CD4-positive, alpha-beta T cell treated with Interleukin-17A for 1 hour (primary cell): ENCODE measurements around the gene ADORA3.

ENCODE experiments used
- DNase-seq: peaks from one replicate; pipeline ENCODE4 v3.0.0-alpha.2; 2020

The ADORA3 gene

DNA sequence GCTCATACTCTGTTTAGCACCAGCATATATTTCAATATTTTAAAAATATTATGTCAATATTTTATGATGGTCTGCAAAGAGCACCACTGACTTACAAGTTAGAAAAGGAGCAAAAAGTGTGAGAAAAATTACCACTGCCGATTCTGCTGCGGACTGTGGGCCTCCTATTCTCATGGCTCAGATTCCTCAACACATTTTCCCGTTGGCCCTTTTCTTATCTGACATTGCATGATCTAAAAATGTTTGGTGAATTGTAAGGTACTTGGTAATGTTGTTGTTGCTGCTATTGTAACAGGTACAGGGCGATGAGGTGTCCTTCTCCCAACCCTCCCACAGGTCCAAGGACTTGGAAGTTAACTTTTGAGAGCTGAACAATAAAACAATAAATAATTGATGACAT lies 28.9 kb downstream of the ADORA3 start:
- DNase-seq: no peak

GRCh38 chr1:111474106-111474505 lies 29.3 kb downstream of the ADORA3 start:
- no peak for DNase-seq

DNA sequence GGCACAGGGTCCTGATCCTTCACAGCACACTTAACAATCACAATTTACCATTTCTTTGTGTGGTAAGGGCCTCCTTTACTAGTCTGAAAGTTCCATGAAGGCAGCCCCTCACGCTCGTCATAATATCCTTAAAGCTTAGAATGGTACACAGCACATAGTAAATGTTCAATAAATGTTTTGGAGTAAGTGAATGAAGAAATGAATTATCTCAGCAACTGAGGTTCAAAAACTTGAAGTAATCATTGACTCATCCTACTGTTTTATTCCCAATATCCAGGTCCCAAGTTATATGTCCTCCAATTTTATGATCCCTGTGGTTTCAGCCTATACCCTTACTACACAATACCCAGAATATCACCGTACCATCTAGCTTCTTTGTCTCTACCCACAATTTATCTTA lies 31.9 kb downstream of the ADORA3 start:
- peak; percentile 19 for DNase-seq

DNA sequence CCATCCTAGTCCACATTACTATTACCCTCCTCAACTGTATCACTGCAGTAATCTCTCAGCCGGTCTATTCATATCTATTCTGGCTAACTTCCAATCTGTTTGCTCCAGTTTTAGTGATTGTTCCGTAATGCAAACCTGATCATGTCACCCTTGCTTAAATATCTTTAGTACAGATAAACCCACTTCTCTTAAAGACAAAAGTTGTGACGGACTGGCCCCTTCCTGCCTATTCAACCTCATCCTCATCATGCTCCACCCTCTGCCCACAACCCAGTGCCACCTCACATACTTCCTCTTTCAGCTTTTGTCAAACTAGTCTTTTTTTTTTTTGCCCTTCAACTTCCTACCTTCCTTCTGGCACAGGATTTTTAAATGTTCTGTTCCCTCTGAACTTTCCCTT lies 32.4 kb downstream of the ADORA3 start:
- peak; percentile 87 for DNase-seq

DNA sequence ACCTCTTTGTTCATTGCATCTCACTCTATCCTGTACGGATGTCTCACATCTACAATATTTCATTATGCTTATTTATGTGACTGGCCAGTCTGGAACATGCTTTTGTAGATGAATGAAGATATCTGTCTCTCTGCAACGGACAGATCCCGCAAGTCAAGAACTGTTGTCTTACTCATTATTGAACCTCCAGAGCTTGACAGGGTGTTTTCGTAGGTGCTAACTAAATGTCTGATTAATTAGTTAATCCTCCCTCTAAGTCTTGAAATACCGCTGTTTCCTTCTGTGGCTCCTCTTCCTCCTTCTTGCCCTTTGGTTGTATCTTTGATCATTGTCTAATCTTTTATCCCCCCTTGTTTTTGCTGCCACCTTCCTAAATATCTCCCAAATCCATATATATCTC lies 32.8 kb downstream of the ADORA3 start:
- no peak for DNase-seq

GRCh38 chr1:111469539-111469938 lies 33.9 kb downstream of the ADORA3 start:
- no peak for DNase-seq

- no peak for DNase-seq
Measured at GRCh38 chr1:111468717-111469100, 34.7 kb downstream of the ADORA3 start.

DNA sequence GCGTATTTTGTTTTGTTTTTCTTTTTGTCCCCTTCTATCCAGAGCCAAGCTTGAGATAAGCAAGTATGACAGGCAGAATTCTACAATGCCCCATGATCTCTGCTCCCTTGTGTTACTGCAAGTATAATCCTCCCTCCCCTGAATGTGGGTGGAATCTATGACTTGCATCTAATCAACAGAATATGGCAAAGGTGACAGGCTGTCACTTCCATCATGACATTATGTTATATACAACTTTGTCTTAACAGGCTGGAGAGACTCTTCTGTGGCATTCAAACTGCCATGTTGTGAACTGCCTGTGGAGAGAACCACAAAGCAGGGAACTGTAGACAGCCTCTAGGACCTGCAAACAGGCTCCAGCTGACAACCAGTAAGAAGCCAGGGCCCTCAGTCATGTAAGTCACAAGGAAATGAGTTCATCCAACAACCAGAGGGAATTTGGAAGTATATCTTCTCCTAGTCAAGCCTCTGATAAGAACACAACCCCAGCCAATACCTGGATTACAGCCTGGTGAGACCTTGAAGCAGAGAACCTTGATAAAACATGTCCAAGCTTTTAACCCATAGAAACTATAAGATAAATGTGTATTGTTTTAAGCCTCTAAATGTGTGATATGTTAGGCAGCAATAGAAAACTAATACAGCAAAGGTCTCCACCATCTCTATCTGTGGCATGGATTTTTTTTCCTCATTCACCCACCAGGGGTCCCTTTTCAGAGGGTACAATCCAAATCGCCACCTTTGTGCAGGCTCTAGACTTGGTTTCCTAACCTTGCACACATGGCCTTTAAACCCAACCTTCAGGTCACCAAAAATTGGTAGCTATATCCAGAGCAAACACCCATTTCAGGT lies 35.3 kb downstream of the ADORA3 start:
- DNase-seq: no peak

- DNase-seq: no peak
Measured at GRCh38 chr1:111466480-111466879, 37.0 kb downstream of the ADORA3 start.

GRCh38 chr1:111465754-111466153 lies 37.7 kb downstream of the ADORA3 start:
- no peak for DNase-seq

DNA sequence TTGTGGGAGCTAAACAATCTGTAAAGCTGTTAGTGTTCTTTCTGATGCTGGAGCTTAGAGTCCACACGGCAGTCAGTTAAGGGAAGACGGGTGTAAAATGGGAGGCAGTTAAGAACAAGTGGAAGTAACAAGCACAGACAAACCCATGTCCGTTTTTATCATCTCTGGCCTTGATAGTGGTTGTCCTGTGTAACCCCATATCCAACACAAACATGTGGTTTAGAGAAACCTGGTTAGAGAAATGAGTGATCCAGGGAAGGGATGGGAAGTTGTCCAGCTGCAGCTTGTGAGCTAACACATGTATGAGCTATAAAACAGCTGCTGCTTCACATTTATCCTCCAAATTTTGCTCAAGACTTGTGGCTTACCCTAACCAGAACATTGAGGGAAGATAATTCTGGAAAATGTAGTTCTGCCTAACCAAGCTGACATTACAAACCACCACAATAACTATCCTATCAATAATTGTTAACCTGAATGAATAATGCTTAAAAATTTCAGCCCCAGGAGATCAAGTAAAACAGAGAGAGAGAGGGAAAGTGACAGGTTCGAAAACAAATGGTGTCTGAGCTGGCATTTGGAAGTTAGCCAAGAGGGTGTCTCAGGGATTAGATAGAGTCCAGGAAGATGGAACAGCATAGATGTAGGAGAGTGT lies 40.3 kb downstream of the ADORA3 start:
- DNase-seq: no peak

- DNase-seq: no peak
Measured at GRCh38 chr1:111462370-111463028, 40.9 kb downstream of the ADORA3 start.

DNA sequence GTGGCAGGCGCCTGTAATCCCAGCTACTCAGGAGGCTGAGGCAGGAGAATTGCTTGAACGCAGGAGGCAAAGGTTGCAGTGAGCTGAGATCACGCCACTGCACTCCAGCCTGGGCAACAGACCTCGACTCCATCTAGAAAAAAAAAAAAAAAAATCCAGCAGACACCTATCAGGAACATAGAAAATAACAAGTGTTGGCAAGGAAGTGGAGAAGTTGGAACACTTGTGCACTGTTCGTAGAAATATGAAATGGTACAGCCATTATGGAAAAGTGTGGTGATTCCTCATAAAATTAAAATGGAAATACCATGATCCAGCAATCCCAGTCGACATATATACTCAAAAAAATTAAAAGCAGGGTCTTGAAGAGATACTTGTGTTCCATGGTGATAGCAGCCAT lies 41.7 kb downstream of the ADORA3 start:
- no peak for DNase-seq

DNA sequence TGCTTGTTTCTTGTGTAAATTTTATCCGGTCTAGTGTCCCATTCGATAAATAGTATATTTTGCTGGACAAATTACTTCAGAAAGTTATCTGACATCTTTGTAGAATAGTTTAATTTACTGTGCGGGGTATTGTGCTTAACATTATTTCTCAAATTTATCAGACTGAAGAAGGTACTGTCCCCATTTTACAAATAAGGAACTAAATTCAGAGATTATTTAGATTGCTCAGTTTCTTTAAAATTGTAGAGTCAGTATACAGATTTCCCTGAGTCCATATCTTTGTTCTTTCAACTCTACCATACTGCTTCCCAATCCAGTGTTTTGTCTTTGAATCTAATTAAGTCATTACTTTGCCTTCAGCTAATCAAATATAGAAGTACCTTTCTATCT lies 47.8 kb downstream of the ADORA3 start:
- DNase-seq: no peak

- no peak for DNase-seq
Measured at GRCh38 chr1:111454859-111455641, 48.4 kb downstream of the ADORA3 start.

GRCh38 chr1:111453706-111454105 lies 49.7 kb downstream of the ADORA3 start:
- DNase-seq: no peak

DNA sequence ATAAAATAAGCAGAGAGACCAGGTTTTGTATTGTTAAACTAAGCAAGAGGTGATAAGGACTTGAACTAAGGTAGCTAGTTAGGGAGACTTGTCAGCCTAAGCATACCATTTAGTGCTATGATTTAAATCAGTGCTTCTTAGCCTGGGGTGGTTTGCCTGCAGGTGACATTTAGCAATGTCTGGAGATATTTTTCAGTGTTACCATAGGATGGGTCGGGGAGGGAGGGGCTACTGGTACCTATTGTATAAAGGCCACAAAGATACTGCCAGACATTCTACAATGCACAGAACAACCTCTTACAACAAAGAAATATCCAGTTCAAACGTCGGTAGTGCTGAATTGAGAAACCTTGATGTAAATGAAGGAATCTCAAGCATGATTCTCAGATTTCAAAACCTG lies 50.9 kb downstream of the ADORA3 start:
- DNase-seq: no peak

DNA sequence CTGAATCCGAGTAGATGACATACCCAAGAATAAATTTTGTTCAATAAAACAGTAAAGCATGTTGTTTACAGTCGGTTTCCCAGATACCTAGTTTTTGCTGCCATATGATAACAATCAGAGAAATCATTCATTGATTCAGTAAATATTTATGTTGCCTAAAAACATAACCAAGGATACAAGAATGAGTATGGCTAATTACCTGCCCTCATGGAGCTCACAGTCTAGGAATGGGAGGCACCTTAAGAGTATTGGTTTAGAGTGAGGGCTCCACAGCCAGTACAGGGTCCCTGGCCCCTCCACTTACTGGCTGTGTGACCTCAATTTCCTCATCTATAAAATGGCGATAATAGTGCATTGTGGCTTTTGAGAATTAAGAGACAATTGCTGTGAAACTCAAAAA lies 53.2 kb downstream of the ADORA3 start:
- DNase-seq: no peak

GRCh38 chr1:111449703-111450017 lies 53.8 kb downstream of the ADORA3 start:
- DNase-seq: no peak
